DND-41 (cell line): ENCODE measurements around the gene ABCA13.

Experiments
- EZH2 ChIP-seq: IDR thresholded peaks from 3 replicates; pipeline ENCODE4 v1.6.1; 2012; ENCODE audit warnings: borderline replicate concordance, low read depth, mild to moderate bottlenecking, moderate library complexity, low read length, inconsistent platforms; ENCODE audit not compliant: severe bottlenecking
- TF ChIP-seq, protein P1 (sequence below): IDR thresholded peaks from 2 replicates; pipeline ENCODE4 v1.5.1; 2012; ENCODE audit warnings: borderline replicate concordance, low read length, moderate library complexity, mild to moderate bottlenecking; ENCODE audit not compliant: poor library complexity, severe bottlenecking; ENCODE audit errors: extremely low read depth

DNA sequence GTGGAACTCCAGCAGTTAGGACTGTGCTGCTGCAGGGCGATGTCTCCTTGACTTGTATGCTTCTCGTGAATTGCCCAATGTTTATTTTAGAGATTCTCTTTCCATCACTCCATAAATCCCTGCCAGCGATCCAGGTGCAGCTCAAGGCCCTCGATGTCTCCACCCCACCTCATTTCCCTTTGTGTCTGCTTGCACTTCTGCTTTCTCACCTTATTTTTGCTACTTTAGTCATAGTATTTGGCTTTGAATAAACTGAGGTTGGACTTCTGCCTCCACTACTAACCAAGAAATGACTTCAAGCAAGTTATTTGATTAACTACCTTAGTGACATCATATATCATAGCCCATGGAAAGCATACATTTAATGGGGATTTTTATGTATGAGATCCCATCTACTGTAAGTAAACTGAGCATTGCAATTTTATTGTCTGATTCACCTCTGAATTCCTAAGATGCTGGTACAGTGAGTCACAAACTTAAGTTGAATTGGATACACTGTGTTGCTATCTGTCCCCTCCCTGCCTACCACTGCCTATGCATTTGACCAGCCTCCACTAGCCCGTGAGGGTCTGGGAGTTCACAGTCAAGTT, 255.8 kb downstream of the ABCA13 start:
- TF ChIP-seq, protein P1, sequence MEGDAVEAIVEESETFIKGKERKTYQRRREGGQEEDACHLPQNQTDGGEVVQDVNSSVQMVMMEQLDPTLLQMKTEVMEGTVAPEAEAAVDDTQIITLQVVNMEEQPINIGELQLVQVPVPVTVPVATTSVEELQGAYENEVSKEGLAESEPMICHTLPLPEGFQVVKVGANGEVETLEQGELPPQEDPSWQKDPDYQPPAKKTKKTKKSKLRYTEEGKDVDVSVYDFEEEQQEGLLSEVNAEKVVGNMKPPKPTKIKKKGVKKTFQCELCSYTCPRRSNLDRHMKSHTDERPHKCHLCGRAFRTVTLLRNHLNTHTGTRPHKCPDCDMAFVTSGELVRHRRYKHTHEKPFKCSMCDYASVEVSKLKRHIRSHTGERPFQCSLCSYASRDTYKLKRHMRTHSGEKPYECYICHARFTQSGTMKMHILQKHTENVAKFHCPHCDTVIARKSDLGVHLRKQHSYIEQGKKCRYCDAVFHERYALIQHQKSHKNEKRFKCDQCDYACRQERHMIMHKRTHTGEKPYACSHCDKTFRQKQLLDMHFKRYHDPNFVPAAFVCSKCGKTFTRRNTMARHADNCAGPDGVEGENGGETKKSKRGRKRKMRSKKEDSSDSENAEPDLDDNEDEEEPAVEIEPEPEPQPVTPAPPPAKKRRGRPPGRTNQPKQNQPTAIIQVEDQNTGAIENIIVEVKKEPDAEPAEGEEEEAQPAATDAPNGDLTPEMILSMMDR, result no peak
- no peak for TF ChIP-seq EZH2
